ENCODE results near the gene BMERB1.

GRCh38 chr16:15571557-15571956 lies 137.2 kb downstream of the BMERB1 start:
- TF ChIP-seq MYC (IDR thresholded peaks at IDR 0.05; ENCODE audit: low read depth, low read length) (no peak), CTCF (IDR thresholded peaks at IDR 0.05; ENCODE audit: low read depth, low read length) (no peak)

All from NB4 (cell line).